GM12873 (cell line): ENCODE data around the gene UNG.

Experiments
- CTCF ChIP-seq: IDR thresholded peaks from 2 replicates; pipeline ENCODE4 v1.5.1; 2012; ENCODE audit warnings: low read depth, mild to moderate bottlenecking, moderate library complexity, low read length, control low read depth; ENCODE audit not compliant: insufficient read depth; ENCODE audit errors: missing control alignments

The UNG gene

GRCh38 chr12:109097140-109097434 lies 310 bp upstream of the UNG start:
- no peak for TF ChIP-seq CTCF

GRCh38 chr12:109098183-109098604 lies 797 bp downstream of the UNG start:
- TF ChIP-seq CTCF, result no peak

GRCh38 chr12:109098651-109099050 lies 1.3 kb downstream of the UNG start:
- no peak for TF ChIP-seq CTCF

- TF ChIP-seq CTCF, result no peak
These were observed 2.1 kb downstream of the UNG start for GRCh38 chr12:109099431-109100020.

GRCh38 chr12:109100741-109101140 lies 3.3 kb downstream of the UNG start:
- TF ChIP-seq CTCF, result no peak

GRCh38 chr12:109102491-109102890 lies 5.1 kb downstream of the UNG start:
- TF ChIP-seq CTCF, result no peak

GRCh38 chr12:109105176-109105575 lies 7.8 kb downstream of the UNG start:
- no peak for TF ChIP-seq CTCF
